AG04450 (cell line): ENCODE data around the gene LRRC57. TPM values are rescaled to one million over a fixed set of nuclear protein-coding genes. Genes with fewer than 3 reads are reported as not detected.

ENCODE experiments used
- CTCF ChIA-PET: fragments of 300-600, 350-600 bp; formaldehyde crosslinking; extraction: SDS; loops from one replicate; lab custom pipeline; 2022; ENCODE audit warnings: antibody characterized with exemption, inconsistent platforms; lab: Charles Lee
- POLR2A ChIA-PET: fragments of 350-600 bp; formaldehyde crosslinking; extraction: SDS; loops from one replicate; lab custom pipeline; 2021; ENCODE audit warnings: antibody characterized with exemption, inconsistent platforms; lab: Yijun Ruan, JAX
- DNase-seq: peaks from one replicate; pipeline ENCODE4 v3.0.0-alpha.2; 2011; ENCODE audit warnings: low read depth, low spot score
- H3K27ac ChIP-seq: one replicate; pipeline ENCODE4 v1.5.1; 2012; ENCODE audit warnings: low read depth, low read length, control low read depth
- H3K27me3 ChIP-seq: one replicate; pipeline ENCODE4 v1.6.0; 2012; ENCODE audit warnings: low read length; ENCODE audit not compliant: control insufficient read depth, insufficient read depth
- H3K4me3 ChIP-seq: 2 replicates; pipeline ENCODE4 v1.5.1; 2011; ENCODE audit warnings: mild to moderate bottlenecking, low read depth, low read length, control low read depth
- H3K9me3 ChIP-seq: 2 replicates; pipeline ENCODE4 v1.5.1; 2012; ENCODE audit warnings: low read length; ENCODE audit not compliant: control insufficient read depth, insufficient read depth
- polyA minus RNA-seq: library from RNA; depleted of rRNA, polyadenylated mRNA; stranded (reverse); fragments of >200 nt; gene quantifications from 2 replicates; pipeline ENCODE4 v1.2.3, GENCODE V29; 2011; rRNA and poly(A)+ RNA removed
- polyA plus RNA-seq: library from polyadenylated mRNA; depleted of rRNA; stranded (reverse); fragments of >200 nt; gene quantifications from 2 replicates; pipeline ENCODE4 v1.2.3, GENCODE V29; 2011; rRNA removed
- TF ChIP-seq, protein P1 (sequence below): IDR thresholded peaks from 2 replicates; pipeline ENCODE4 v1.5.1; 2011; ENCODE audit warnings: low read depth, low read length, control low read depth, inconsistent platforms

LRRC57 gene
- polyA plus RNA-seq, result 18.2 and 18.3 TPM in 2 replicates
- polyA minus RNA-seq, result 5.7 and 9.7 TPM in 2 replicates

GRCh38 chr15:42548249-42549031, at the start of gene LRRC57, which contains the start of gene HAUS2:
TSS of gene LRRC57 (minus strand) at chr15:42548793. CDS start at chr15:42548434, 359 bp downstream.
TSS of gene HAUS2 (plus strand) at chr15:42548838. CDS start at chr15:42548873, 35 bp downstream.
- TF ChIP-seq, protein P1, sequence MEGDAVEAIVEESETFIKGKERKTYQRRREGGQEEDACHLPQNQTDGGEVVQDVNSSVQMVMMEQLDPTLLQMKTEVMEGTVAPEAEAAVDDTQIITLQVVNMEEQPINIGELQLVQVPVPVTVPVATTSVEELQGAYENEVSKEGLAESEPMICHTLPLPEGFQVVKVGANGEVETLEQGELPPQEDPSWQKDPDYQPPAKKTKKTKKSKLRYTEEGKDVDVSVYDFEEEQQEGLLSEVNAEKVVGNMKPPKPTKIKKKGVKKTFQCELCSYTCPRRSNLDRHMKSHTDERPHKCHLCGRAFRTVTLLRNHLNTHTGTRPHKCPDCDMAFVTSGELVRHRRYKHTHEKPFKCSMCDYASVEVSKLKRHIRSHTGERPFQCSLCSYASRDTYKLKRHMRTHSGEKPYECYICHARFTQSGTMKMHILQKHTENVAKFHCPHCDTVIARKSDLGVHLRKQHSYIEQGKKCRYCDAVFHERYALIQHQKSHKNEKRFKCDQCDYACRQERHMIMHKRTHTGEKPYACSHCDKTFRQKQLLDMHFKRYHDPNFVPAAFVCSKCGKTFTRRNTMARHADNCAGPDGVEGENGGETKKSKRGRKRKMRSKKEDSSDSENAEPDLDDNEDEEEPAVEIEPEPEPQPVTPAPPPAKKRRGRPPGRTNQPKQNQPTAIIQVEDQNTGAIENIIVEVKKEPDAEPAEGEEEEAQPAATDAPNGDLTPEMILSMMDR, result no peak
- H3K9me3 ChIP-seq, result no peaks in the 10 kb centered on the region; the same call in 1 of the 2 replicates
- ChIA-PET CTCF (interaction anchor here (0.6 to 2.8 kb wide), 3 partner anchors 12 to 1660 kb away, joined by 3 to 7 read pairs (median 4); no protein-coding TSS in a partner anchor), POLR2A (interaction anchor here (1.1 to 1.9 kb wide), 4 partner anchors 10 to 57 kb away, joined by 3 to 5 read pairs (median 4); partner anchors contain the start of genes SNAP23 and ZNF106)
- H3K27ac ChIP-seq, result peak within 1 kb of the TSS; percentile 73
- H3K4me3 ChIP-seq, result peak within 1 kb of the TSS; percentile 100
- H3K27me3 ChIP-seq, result no peaks in the 10 kb centered on the region
- DNase-seq, result no peak

DNA sequence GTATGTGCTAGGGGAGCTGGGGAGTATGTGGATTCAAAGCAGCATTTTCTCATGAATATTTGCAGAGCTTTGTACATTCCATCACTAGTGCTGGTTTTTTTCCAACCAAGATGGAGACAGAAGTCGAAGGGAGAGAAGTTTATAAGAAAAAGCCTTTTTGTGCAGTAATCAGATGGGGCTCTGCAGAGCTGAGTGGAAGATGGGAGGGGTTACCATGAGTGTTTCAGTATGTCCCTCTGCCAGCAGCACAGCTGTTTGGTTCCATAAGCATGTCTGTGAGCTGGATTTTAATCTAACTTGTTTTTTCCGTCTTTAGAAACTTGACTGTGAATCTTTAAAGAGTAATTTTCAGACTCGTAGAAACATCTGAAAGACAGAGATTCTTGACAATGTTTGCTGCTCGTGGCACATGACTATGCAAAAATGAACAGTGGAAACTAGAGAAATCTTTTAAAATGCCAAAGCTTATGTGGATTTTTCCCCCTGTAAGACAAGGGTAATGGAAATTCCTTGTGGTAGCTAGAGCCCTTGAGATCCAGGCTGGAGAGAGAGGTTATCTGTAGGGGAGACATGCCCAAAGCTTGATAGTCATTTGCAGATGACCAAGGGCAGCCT, 47.1 kb upstream of the LRRC57 start:
- H3K4me3 ChIP-seq, result no peak overlapping the region

DNA sequence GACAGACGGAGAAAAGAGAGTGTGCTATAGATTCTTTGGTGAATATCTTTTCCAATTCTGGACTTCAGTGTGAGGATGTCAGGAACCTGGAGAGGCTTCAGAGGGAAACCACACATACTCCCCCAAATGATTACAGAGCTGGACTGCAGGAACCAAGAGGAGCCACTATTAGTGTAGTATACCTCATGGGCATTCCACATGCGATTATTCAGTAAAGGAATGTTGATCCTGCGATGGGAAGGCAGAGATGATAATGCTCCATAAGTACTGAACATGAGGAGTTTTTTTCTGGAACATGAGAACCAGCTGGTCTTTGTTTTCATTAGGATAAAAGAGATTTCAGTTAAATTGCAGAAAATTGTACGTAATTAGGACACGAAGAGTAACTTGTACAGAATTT, 45.5 kb upstream of the LRRC57 start:
- no peak for DNase-seq
- Histone ChIP-seq H3K27me3 (no peaks in the 10 kb centered on the region), H3K4me3 (no peak overlapping the region), H3K9me3 (no peaks in the 10 kb centered on the region), H3K27ac (no peak overlapping the region)
- TF ChIP-seq, protein P1, result no peak
- CTCF ChIA-PET, result no interaction called here
- POLR2A ChIA-PET, result no interaction called here

More for the DNA sequence above, 47.1 kb upstream of the LRRC57 start:
- Histone ChIP-seq H3K9me3 (no peaks in the 10 kb centered on the region), H3K27ac (no peak overlapping the region), H3K27me3 (no peaks in the 10 kb centered on the region)
- TF ChIP-seq, protein P1, result no peak
- ChIA-PET POLR2A (interaction anchor here (1.1 kb wide), 1 partner anchor 21 kb away, joined by 5 read pairs; the partner anchor contains the start of gene STARD9), CTCF (no interaction called here)
- no peak for DNase-seq

- ChIA-PET CTCF (interaction anchor here (0.9 to 1.0 kb wide), 2 partner anchors 48 to 333 kb away, joined by 3 to 6 read pairs; no protein-coding TSS in a partner anchor), POLR2A (interaction anchor here (0.7 to 0.8 kb wide), 2 partner anchors 31 to 819 kb away, joined by 3 to 9 read pairs; no protein-coding TSS in a partner anchor)
- H3K4me3 ChIP-seq, result no peak overlapping the region
- no peak overlapping the region for H3K27ac ChIP-seq
- TF ChIP-seq, protein P1, result no peak
- H3K9me3 ChIP-seq, result no peaks in the 10 kb centered on the region
- no peak for DNase-seq
- no peaks in the 10 kb centered on the region for H3K27me3 ChIP-seq
Observed at GRCh38 chr15:42593143-42593542, 44.5 kb upstream of the LRRC57 start.
